Liver (tissue), 9 donors: ENCODE measurements around the gene RBBP4. TPM values are rescaled to one million over a fixed set of nuclear protein-coding genes. Genes with fewer than 3 reads are reported as not detected.

Experiments used
- DNase-seq: peaks from one replicate; pipeline ENCODE4 v3.0.0-alpha.2; 2017; ENCODE audit warnings: low spot score
- H3K27ac ChIP-seq, 2 donors: one replicate each; pipeline ENCODE4 v1.7.0; 2013; ENCODE audit warnings: inconsistent platforms in 2 of 2, low read length in 2 of 2, control low read depth in 1 of 2, low read depth in 1 of 2, mild to moderate bottlenecking in 1 of 2
- H3K27me3 ChIP-seq, 4 donors: one replicate each; pipeline versions ENCODE4 v1.6.1 to v1.7.0; 2013; ENCODE audit warnings: low read length in 3 of 4, inconsistent platforms in 1 of 4, mild to moderate bottlenecking in 1 of 4, moderate library complexity in 1 of 4; ENCODE audit not compliant: control insufficient read depth in 4 of 4, insufficient read depth in 4 of 4
- H3K36me3 ChIP-seq, 4 donors: one replicate each; pipeline versions ENCODE4 v1.6.1 to v1.7.0; 2013; ENCODE audit warnings: low read length in 3 of 4, mild to moderate bottlenecking in 3 of 4, low read depth in 1 of 4, moderate library complexity in 1 of 4; ENCODE audit not compliant: control insufficient read depth in 4 of 4, insufficient read depth in 3 of 4
- H3K4me1 ChIP-seq, 4 donors: one replicate each; pipeline versions ENCODE4 v1.6.1 to v1.7.0; 2013; ENCODE audit warnings: low read length in 3 of 4, mild to moderate bottlenecking in 3 of 4, moderate library complexity in 1 of 4; ENCODE audit not compliant: control insufficient read depth in 4 of 4, insufficient read depth in 4 of 4
- H3K4me3 ChIP-seq, 3 donors: one replicate each; pipeline versions ENCODE4 v1.6.1 to v1.7.0; 2013; ENCODE audit warnings: low read length in 3 of 3, control low read depth in 1 of 3, low read depth in 1 of 3, mild to moderate bottlenecking in 1 of 3
- H3K9ac ChIP-seq, 2 donors: one replicate each; pipeline ENCODE4 v1.7.0; 2013; ENCODE audit warnings: low read length in 2 of 2, mild to moderate bottlenecking in 2 of 2, moderate library complexity in 2 of 2, control low read depth in 1 of 2, low read depth in 1 of 2
- H3K9me3 ChIP-seq, 4 donors: one replicate each; pipeline versions ENCODE4 v1.6.1 to v1.7.0; 2013; ENCODE audit warnings: low read length in 3 of 4; ENCODE audit not compliant: control insufficient read depth in 4 of 4
- ATF3 ChIP-seq: IDR thresholded peaks from 2 replicates; pipeline ENCODE4 v1.6.1; 2016; ENCODE audit warnings: antibody characterized with exemption
- CTCF ChIP-seq: fragments of 150-350 bp; IDR thresholded peaks from 2 replicates; pipeline ENCODE4 v1.5.1; 2017; ENCODE audit warnings: improper control_type of control experiment, low read depth, low read length; ENCODE audit not compliant: missing input control
- EGR1 ChIP-seq, 2 donors: IDR thresholded peaks; 2 replicates each; pipeline ENCODE4 v1.6.1; 2016 to 2018; ENCODE audit warnings: antibody characterized with exemption in 2 of 2, low read depth in 2 of 2
- FOXA1 ChIP-seq: IDR thresholded peaks from 2 replicates; pipeline ENCODE4 v1.6.1; 2016; ENCODE audit warnings: antibody characterized with exemption
- FOXA2 ChIP-seq: IDR thresholded peaks from 2 replicates; pipeline ENCODE4 v1.6.1; 2016; ENCODE audit warnings: antibody characterized with exemption
- GABPA ChIP-seq, 2 donors: IDR thresholded peaks in 1 of 2; conservative IDR thresholded peaks in 1 of 2; 2 replicates each; pipeline ENCODE4 v1.6.1; 2016; ENCODE audit warnings: antibody characterized with exemption in 2 of 2, mild to moderate bottlenecking in 1 of 2, moderate library complexity in 1 of 2
- HNF4A ChIP-seq, 2 donors: conservative IDR thresholded peaks; 2 replicates each; pipeline ENCODE4 v1.6.1; 2016; ENCODE audit warnings: antibody characterized with exemption in 2 of 2, mild to moderate bottlenecking in 2 of 2
- HNF4G ChIP-seq: IDR thresholded peaks from 2 replicates; pipeline ENCODE4 v1.6.1; 2016; ENCODE audit warnings: antibody characterized with exemption
- JUND ChIP-seq, 2 donors: IDR thresholded peaks; 2 replicates each; pipeline ENCODE4 v1.6.1; 2016; ENCODE audit warnings: antibody characterized with exemption in 2 of 2
- MAX ChIP-seq: IDR thresholded peaks from 2 replicates; pipeline ENCODE4 v1.6.1; 2016; ENCODE audit warnings: antibody characterized with exemption
- NR2F2 ChIP-seq: IDR thresholded peaks from 2 replicates; pipeline ENCODE4 v1.6.1; 2016; ENCODE audit warnings: antibody characterized with exemption
- RAD21 ChIP-seq, 2 donors: IDR thresholded peaks; 2 replicates each; pipeline ENCODE4 v1.6.1; 2016; ENCODE audit warnings: antibody characterized with exemption in 2 of 2, mild to moderate bottlenecking in 2 of 2
- REST ChIP-seq: IDR thresholded peaks from 2 replicates; pipeline ENCODE4 v1.6.1; 2016; ENCODE audit warnings: antibody characterized with exemption, mild to moderate bottlenecking
- RXRA ChIP-seq, 2 donors: IDR thresholded peaks; 2 replicates each; pipeline ENCODE4 v1.6.1; 2017 to 2018; ENCODE audit warnings: antibody characterized with exemption in 2 of 2, mild to moderate bottlenecking in 1 of 2
- SP1 ChIP-seq: IDR thresholded peaks from 2 replicates; pipeline ENCODE4 v1.6.1; 2018; ENCODE audit warnings: antibody characterized with exemption, mild to moderate bottlenecking
- TAF1 ChIP-seq: conservative IDR thresholded peaks from 2 replicates; pipeline ENCODE4 v1.6.1; 2016; ENCODE audit warnings: antibody characterized with exemption, mild to moderate bottlenecking
- YY1 ChIP-seq: IDR thresholded peaks from 2 replicates; pipeline ENCODE4 v1.6.1; 2016; ENCODE audit warnings: antibody characterized with exemption, mild to moderate bottlenecking
- ZBTB33 ChIP-seq: IDR thresholded peaks from 2 replicates; pipeline ENCODE4 v1.6.1; 2016; ENCODE audit warnings: antibody characterized with exemption
- WGBS: extraction: QIAGEN DNeasy Blood & Tissue Kit; methylation state at CpG from one replicate; pipeline ENCODE4 v1.1.7; 2013; 5-methylcytosine and 5-hydroxymethylcytosine counted together
- polyA plus RNA-seq, 2 donors: library from polyadenylated mRNA; stranded (reverse) in 1 of 2; unstranded in 1 of 2; fragments of 200-250 nt in 1 of 2; fragments of >200 nt in 1 of 2; fragmentation: Nextera tagmentation in 1 of 2; extraction: Ambion mirVana in 1 of 2; gene quantifications; one replicate each; pipeline versions ENCODE4 v1.2.1 to v1.2.3, GENCODE V29; 2013 to 2015
- total RNA-seq, 2 donors: library from RNA; depleted of rRNA; stranded (reverse); fragments of >200 nt; gene quantifications; one replicate each; pipeline ENCODE4 v1.2.3, GENCODE V29; 2014
- donor health status: healthy.
- donor health status: healthy.
- donor health status: healthy.
- donor health status: healthy.
- donor health status: healthy.

Gene RBBP4
- total and polyA plus RNA-seq, 4 donors: 35.3 to 93.1 (median 49.0) TPM

GRCh38 chr1:32680642-32681041, 29.6 kb downstream of the RBBP4 start:
- Histone ChIP-seq H3K9me3 (no peaks in the 10 kb centered on the region), H3K27me3 (no peaks in the 10 kb centered on the region), H3K9ac (no peak overlapping the region), H3K4me3 (no peak overlapping the region), H3K36me3 (peaks cover 9 to 54% (median 27%) of the 10 kb centered on the region in 4 donors), H3K27ac (no peak overlapping the region), H3K4me1 (peaks cover 0 to 1% (median 0%) of the 10 kb centered on the region in 4 donors)
- WGBS: 80% methylated on average over 1 of the region's 1 CpG
- DNase-seq: no peak
- TF ChIP-seq CTCF (no peak), GABPA (IDR thresholded peaks at IDR 0.05 in 1 of 2, conservative IDR thresholded peaks at IDR 0.05 in 1 of 2) (no peak), RAD21 (IDR thresholded peaks at IDR 0.05) (no peak), TAF1 (no peak), HNF4G (no peak), MAX (no peak), SP1 (no peak), REST (no peak), YY1 (no peak), FOXA2 (no peak), RXRA (IDR thresholded peaks at IDR 0.05) (no peak), JUND (IDR thresholded peaks at IDR 0.05) (no peak), FOXA1 (no peak), HNF4A (conservative IDR thresholded peaks at IDR 0.05) (no peak), NR2F2 (no peak), ATF3 (no peak), ZBTB33 (no peak), EGR1 (IDR thresholded peaks at IDR 0.05; ENCODE audit: low read depth in 2 of 2) (no peak)
